ENCODE measurements around the gene FSTL4. TPM values are rescaled to one million over a fixed set of nuclear protein-coding genes. Genes with fewer than 3 reads are reported as not detected.

FSTL4 gene
- total and polyA plus RNA-seq, 4 donors: 0.02 to 0.18 TPM; not detected in 2

DNA sequence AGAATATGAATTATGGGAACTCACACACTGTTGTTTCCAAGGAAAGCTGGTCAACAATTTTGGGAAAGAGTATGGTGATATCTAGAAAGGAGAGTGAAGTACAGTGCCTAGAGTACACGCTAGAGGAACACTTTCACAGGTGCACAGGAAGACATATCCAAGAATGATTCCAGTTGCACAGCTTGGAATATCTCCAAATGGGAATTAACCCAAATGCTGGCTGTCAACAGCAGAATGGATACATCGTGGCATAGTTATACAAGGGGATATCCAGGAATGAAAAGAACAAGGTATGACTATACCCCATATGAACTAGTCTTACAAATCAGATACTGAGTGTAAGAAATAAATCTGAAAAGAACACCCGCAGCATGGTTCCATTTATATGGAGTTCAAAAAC, 231.3 kb downstream of the FSTL4 start:
- 76% methylated on average over 3 of the region's 3 CpGs for WGBS

DNA sequence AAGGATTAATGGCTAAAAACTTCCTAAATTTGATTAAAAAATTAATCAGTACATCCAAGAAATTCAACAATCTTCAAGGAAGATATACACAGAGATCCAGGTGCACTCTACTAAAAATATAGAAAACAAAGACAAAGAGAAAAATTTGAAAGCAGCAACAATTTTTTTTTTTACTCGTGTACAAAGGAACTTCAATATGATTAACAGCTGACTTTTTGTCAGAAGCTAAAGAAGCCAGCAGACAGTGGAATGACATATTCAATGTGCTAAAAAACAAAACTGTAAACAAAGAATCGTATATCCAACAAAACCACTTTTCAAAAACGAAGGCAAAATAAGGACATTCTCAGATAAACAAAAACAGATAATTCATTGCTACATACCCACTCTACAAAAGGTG, 234.6 kb downstream of the FSTL4 start:
- Histone ChIP-seq H3K27me3 (ENCODE audit: control insufficient read depth in 4 of 4, insufficient read depth in 4 of 4, low read length in 3 of 4) (peaks cover 0 to 2% (median 0%) of the 10 kb centered on the region in 4 donors), H3K27ac (ENCODE audit: low read depth in 1 of 2, low read length in 2 of 2) (no peak overlapping the region), H3K4me3 (ENCODE audit: low read depth in 1 of 3, low read length in 3 of 3) (no peak overlapping the region), H3K9ac (ENCODE audit: low read depth in 1 of 2, low read length in 2 of 2) (no peak overlapping the region), H3K36me3 (ENCODE audit: control insufficient read depth in 4 of 4, insufficient read depth in 3 of 4, low read depth in 1 of 4, low read length in 3 of 4) (no peaks in the 10 kb centered on the region), H3K4me1 (ENCODE audit: control insufficient read depth in 4 of 4, insufficient read depth in 4 of 4, low read length in 3 of 4) (no peaks in the 10 kb centered on the region), H3K9me3 (ENCODE audit: control insufficient read depth in 4 of 4, low read length in 3 of 4) (peaks cover 0 to 9% (median 2%) of the 10 kb centered on the region in 4 donors)
- TF ChIP-seq EGR1 (IDR thresholded peaks at IDR 0.05; ENCODE audit: low read depth in 2 of 2): no peak
- TF ChIP-seq, protein P1, sequence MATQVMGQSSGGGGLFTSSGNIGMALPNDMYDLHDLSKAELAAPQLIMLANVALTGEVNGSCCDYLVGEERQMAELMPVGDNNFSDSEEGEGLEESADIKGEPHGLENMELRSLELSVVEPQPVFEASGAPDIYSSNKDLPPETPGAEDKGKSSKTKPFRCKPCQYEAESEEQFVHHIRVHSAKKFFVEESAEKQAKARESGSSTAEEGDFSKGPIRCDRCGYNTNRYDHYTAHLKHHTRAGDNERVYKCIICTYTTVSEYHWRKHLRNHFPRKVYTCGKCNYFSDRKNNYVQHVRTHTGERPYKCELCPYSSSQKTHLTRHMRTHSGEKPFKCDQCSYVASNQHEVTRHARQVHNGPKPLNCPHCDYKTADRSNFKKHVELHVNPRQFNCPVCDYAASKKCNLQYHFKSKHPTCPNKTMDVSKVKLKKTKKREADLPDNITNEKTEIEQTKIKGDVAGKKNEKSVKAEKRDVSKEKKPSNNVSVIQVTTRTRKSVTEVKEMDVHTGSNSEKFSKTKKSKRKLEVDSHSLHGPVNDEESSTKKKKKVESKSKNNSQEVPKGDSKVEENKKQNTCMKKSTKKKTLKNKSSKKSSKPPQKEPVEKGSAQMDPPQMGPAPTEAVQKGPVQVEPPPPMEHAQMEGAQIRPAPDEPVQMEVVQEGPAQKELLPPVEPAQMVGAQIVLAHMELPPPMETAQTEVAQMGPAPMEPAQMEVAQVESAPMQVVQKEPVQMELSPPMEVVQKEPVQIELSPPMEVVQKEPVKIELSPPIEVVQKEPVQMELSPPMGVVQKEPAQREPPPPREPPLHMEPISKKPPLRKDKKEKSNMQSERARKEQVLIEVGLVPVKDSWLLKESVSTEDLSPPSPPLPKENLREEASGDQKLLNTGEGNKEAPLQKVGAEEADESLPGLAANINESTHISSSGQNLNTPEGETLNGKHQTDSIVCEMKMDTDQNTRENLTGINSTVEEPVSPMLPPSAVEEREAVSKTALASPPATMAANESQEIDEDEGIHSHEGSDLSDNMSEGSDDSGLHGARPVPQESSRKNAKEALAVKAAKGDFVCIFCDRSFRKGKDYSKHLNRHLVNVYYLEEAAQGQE (IDR thresholded peaks at IDR 0.05): no peak
- TF ChIP-seq FOXA2 (IDR thresholded peaks at IDR 0.05): no peak
- TF ChIP-seq, protein P2, sequence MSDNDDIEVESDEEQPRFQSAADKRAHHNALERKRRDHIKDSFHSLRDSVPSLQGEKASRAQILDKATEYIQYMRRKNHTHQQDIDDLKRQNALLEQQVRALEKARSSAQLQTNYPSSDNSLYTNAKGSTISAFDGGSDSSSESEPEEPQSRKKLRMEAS (IDR thresholded peaks at IDR 0.05): no peak
- no peak for TF ChIP-seq GABPA (IDR thresholded peaks at IDR 0.05 in 1 of 2, conservative IDR thresholded peaks at IDR 0.05 in 1 of 2)
- TF ChIP-seq RAD21 (IDR thresholded peaks at IDR 0.05): no peak
- no peak for TF ChIP-seq HNF4A (conservative IDR thresholded peaks at IDR 0.05)
- TF ChIP-seq JUND (IDR thresholded peaks at IDR 0.05): no peak
- TF ChIP-seq HNF4G (IDR thresholded peaks at IDR 0.05): no peak
- no peak for TF ChIP-seq NR2F2 (IDR thresholded peaks at IDR 0.05)
- TF ChIP-seq, protein P3, sequence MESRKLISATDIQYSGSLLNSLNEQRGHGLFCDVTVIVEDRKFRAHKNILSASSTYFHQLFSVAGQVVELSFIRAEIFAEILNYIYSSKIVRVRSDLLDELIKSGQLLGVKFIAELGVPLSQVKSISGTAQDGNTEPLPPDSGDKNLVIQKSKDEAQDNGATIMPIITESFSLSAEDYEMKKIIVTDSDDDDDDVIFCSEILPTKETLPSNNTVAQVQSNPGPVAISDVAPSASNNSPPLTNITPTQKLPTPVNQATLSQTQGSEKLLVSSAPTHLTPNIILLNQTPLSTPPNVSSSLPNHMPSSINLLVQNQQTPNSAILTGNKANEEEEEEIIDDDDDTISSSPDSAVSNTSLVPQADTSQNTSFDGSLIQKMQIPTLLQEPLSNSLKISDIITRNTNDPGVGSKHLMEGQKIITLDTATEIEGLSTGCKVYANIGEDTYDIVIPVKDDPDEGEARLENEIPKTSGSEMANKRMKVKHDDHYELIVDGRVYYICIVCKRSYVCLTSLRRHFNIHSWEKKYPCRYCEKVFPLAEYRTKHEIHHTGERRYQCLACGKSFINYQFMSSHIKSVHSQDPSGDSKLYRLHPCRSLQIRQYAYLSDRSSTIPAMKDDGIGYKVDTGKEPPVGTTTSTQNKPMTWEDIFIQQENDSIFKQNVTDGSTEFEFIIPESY (IDR thresholded peaks at IDR 0.05): no peak
- no peak for TF ChIP-seq YY1 (IDR thresholded peaks at IDR 0.05)
- TF ChIP-seq, protein P4, sequence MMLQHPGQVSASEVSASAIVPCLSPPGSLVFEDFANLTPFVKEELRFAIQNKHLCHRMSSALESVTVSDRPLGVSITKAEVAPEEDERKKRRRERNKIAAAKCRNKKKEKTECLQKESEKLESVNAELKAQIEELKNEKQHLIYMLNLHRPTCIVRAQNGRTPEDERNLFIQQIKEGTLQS (IDR thresholded peaks at IDR 0.05): no peak
- no peak for TF ChIP-seq RXRA (IDR thresholded peaks at IDR 0.05)
- no peak for TF ChIP-seq FOXA1 (IDR thresholded peaks at IDR 0.05)
- TF ChIP-seq SP1 (IDR thresholded peaks at IDR 0.05): no peak
- TF ChIP-seq, protein P5, sequence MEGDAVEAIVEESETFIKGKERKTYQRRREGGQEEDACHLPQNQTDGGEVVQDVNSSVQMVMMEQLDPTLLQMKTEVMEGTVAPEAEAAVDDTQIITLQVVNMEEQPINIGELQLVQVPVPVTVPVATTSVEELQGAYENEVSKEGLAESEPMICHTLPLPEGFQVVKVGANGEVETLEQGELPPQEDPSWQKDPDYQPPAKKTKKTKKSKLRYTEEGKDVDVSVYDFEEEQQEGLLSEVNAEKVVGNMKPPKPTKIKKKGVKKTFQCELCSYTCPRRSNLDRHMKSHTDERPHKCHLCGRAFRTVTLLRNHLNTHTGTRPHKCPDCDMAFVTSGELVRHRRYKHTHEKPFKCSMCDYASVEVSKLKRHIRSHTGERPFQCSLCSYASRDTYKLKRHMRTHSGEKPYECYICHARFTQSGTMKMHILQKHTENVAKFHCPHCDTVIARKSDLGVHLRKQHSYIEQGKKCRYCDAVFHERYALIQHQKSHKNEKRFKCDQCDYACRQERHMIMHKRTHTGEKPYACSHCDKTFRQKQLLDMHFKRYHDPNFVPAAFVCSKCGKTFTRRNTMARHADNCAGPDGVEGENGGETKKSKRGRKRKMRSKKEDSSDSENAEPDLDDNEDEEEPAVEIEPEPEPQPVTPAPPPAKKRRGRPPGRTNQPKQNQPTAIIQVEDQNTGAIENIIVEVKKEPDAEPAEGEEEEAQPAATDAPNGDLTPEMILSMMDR (IDR thresholded peaks at IDR 0.05; ENCODE audit: low read depth, low read length, missing input control): no peak
- TF ChIP-seq TAF1 (conservative IDR thresholded peaks at IDR 0.05): no peak
- WGBS: 70% methylated on average over 3 of the region's 3 CpGs
- DNase-seq (ENCODE audit: low spot score): no peak

More for the DNA sequence above, 231.3 kb downstream of the FSTL4 start:
- H3K36me3 ChIP-seq (ENCODE audit: control insufficient read depth in 4 of 4, insufficient read depth in 3 of 4, low read depth in 1 of 4, low read length in 3 of 4): no peaks in the 10 kb centered on the region
- no peaks in the 10 kb centered on the region for H3K4me1 ChIP-seq (ENCODE audit: control insufficient read depth in 4 of 4, insufficient read depth in 4 of 4, low read length in 3 of 4)
- peaks cover 0 to 2% (median 0%) of the 10 kb centered on the region in 4 donors for H3K27me3 ChIP-seq (ENCODE audit: control insufficient read depth in 4 of 4, insufficient read depth in 4 of 4, low read length in 3 of 4)
- no peak overlapping the region for H3K27ac ChIP-seq (ENCODE audit: low read depth in 1 of 2, low read length in 2 of 2)
- TF ChIP-seq FOXA1 (IDR thresholded peaks at IDR 0.05): no peak
- TF ChIP-seq, protein P2 (IDR thresholded peaks at IDR 0.05): no peak
- TF ChIP-seq EGR1 (IDR thresholded peaks at IDR 0.05; ENCODE audit: low read depth in 2 of 2): no peak
- TF ChIP-seq HNF4A (conservative IDR thresholded peaks at IDR 0.05): no peak
- TF ChIP-seq JUND (IDR thresholded peaks at IDR 0.05): no peak
- no peak for DNase-seq (ENCODE audit: low spot score)
- no peak overlapping the region for H3K4me3 ChIP-seq (ENCODE audit: low read depth in 1 of 3, low read length in 3 of 3)
- H3K9me3 ChIP-seq (ENCODE audit: control insufficient read depth in 4 of 4, low read length in 3 of 4): peaks cover 0 to 9% (median 2%) of the 10 kb centered on the region in 4 donors
- H3K9ac ChIP-seq (ENCODE audit: low read depth in 1 of 2, low read length in 2 of 2): no peak overlapping the region

All from liver (tissue), 9 donors.